Adrenal gland (tissue), 5 donors: ENCODE measurements around the gene SULF2.

Source experiments
- CTCF ChIP-seq, 6 experiments: fragments of 450-650 bp in 4 of 6; fragments of 200-600 bp in 2 of 6; sonication (generic) in 1 of 6; IDR thresholded peaks; 1 replicate in 5 of 6; 2 replicates in 1 of 6; pipeline versions ENCODE4 v1.5.1 to v1.8.0; 2016 to 2021; ENCODE audit warnings: antibody characterized with exemption in 6 of 6, mild to moderate bottlenecking in 2 of 6, moderate library complexity in 1 of 6
- POLR2A ChIP-seq, 2 donors: fragments of 450-650 bp; IDR thresholded peaks; one replicate each; pipeline ENCODE4 v1.6.1; 2017; ENCODE audit warnings: antibody characterized with exemption in 2 of 2, mild to moderate bottlenecking in 2 of 2, moderate library complexity in 1 of 2
- donor health status: DM: no; HTN: no; CAD: no.

DNA sequence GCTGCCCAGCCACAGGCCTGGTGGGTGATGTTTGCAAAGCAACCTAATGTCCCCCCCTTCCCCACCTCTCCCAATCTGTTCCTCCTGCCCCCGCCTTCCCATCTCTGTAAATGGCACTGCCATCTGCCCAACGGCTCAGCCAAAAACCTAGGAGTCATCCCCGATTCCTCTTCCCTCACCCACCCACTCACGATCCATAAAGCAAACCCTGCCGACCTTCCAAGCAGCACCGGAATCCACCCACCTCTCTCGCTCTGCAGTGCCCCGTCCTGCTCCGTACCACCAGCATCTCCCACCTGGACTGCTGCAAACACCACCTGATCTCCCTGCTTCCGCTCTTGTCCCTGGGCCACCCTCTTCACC, 37.6 kb downstream of the SULF2 start:
- TF ChIP-seq CTCF (IDR thresholded peaks at IDR 0.05) = no peak
- no peak for TF ChIP-seq POLR2A (IDR thresholded peaks at IDR 0.05)
